K562 (cell line): ENCODE measurements around the gene RPL35. TPM values are rescaled to one million over a fixed set of nuclear protein-coding genes. Genes with fewer than 3 reads are reported as not detected.
"Not testable (repeated sequence)": the region's sequence is repeated elsewhere in the genome, so short reads cannot be mapped to it uniquely, and the experiment has no call there.

Source experiments
- ATAC-seq: fragments of 200-7000 bp; cut with Tn5 transposase; 3 replicates; pipeline ENCODE4 v1.9.1; 2020; ENCODE audit warnings: moderate library complexity
- BruUV-seq: library from RNA; stranded (reverse); fragments of 400-500 nt; replicated peaks from 2 replicates; lab custom pipeline; 2021; lab: Mats Ljungman, UMichigan
- CTCF ChIA-PET: fragments of 300-600 bp; formaldehyde crosslinking; extraction: SDS; loops from one replicate; lab custom pipeline; 2021; ENCODE audit warnings: low intra/inter-chr PET ratio; lab: Yijun Ruan, JAX
- POLR2A ChIA-PET: fragments of 300-600, 350-650 bp; sonication (Branson Sonifier 250); formaldehyde crosslinking; extraction: SDS; loops from one replicate; lab custom pipeline; 2021; ENCODE audit warnings: antibody characterized with exemption, inconsistent platforms; lab: Yijun Ruan, JAX
- DNase-seq, 4 experiments: peaks; one replicate each; pipeline versions ENCODE4 v3.0.0 to v3.0.0-alpha.2; 2011 to 2018; ENCODE audit warnings: low spot score in 3 of 4, mixed read lengths in 3 of 4; ENCODE audit errors: extremely low read depth in 1 of 4
- FAIRE-seq: peaks from 2 replicates; lab custom pipeline; 2011; peaks lifted over from hg19 to GRCh38; lab: Jason Lieb, UNC
- H2AFZ ChIP-seq: 2 replicates; pipeline ENCODE4 v1.6.0; 2011; ENCODE audit warnings: low read depth, low read length, control low read depth, inconsistent platforms
- H3K27ac ChIP-seq: fragments of 200-600 bp; 3 replicates; pipeline ENCODE4 v1.8.0; 2011; ENCODE audit warnings: low read depth, mild to moderate bottlenecking, control low read depth, inconsistent platforms, low read length, moderate library complexity, mixed read lengths; ENCODE audit errors: extremely low read depth
- H3K27me3 ChIP-seq, 2 experiments: fragments of 300-600 bp in 1 of 2; 2 replicates in 1 of 2; 3 replicates in 1 of 2; pipeline versions ENCODE4 v1.6.0 to v1.8.0; 2011; ENCODE audit warnings: inconsistent platforms in 2 of 2, low read length in 2 of 2, mild to moderate bottlenecking in 1 of 2, mixed read lengths in 1 of 2, moderate library complexity in 1 of 2; ENCODE audit not compliant: control insufficient read depth in 2 of 2, insufficient read depth in 2 of 2
- H3K36me3 ChIP-seq: fragments of 300-600 bp; 3 replicates; pipeline ENCODE4 v1.8.0; 2011; ENCODE audit warnings: mild to moderate bottlenecking, low read length, inconsistent platforms; ENCODE audit not compliant: control insufficient read depth, insufficient read depth
- H3K4me1 ChIP-seq, 2 experiments: fragments of 200-600 bp in 1 of 2; replicated peaks in 1 of 2; 2 replicates in 1 of 2; 3 replicates in 1 of 2; pipeline versions ENCODE4 v1.5.1 to v1.8.0; 2011; ENCODE audit warnings: inconsistent platforms in 2 of 2, low read length in 2 of 2, mild to moderate bottlenecking in 1 of 2, mixed read lengths in 1 of 2, moderate library complexity in 1 of 2; ENCODE audit not compliant: control insufficient read depth in 2 of 2, insufficient read depth in 2 of 2
- H3K4me2 ChIP-seq: 2 replicates; pipeline ENCODE4 v1.6.1; 2011; ENCODE audit warnings: low read length, control low read depth, inconsistent platforms, mixed read lengths; ENCODE audit not compliant: insufficient read depth
- H3K4me3 ChIP-seq: fragments of 200-600 bp; sonication (generic), shearing (Covaris generic); 2 replicates; pipeline ENCODE4 v1.5.1; 2016; ENCODE audit warnings: control low read depth, inconsistent platforms
- H3K79me2 ChIP-seq: fragments of 200-600 bp; 3 replicates; pipeline ENCODE4 v1.8.0; 2011; ENCODE audit warnings: low read length, inconsistent platforms; ENCODE audit not compliant: control insufficient read depth, insufficient read depth
- H3K9ac ChIP-seq, 2 experiments: 2 replicates each; pipeline versions ENCODE4 v1.6.0 to v1.6.1; 2011; ENCODE audit warnings: low read depth in 2 of 2, low read length in 2 of 2, control low read depth in 1 of 2, inconsistent platforms in 1 of 2, mild to moderate bottlenecking in 1 of 2, mixed read lengths in 1 of 2; ENCODE audit not compliant: insufficient read depth in 1 of 2
- H3K9me1 ChIP-seq: one replicate; pipeline ENCODE4 v1.6.0; 2011; ENCODE audit warnings: inconsistent platforms, mild to moderate bottlenecking, low read length, moderate library complexity; ENCODE audit not compliant: control insufficient read depth, insufficient read depth
- H3K9me3 ChIP-seq: replicated peaks from 2 replicates; pipeline ENCODE4 v1.5.1; 2011; ENCODE audit warnings: low read depth, low read length, inconsistent platforms; ENCODE audit not compliant: control insufficient read depth, insufficient read depth
- H4K20me1 ChIP-seq: replicated peaks from 2 replicates; pipeline ENCODE4 v1.6.1; 2011; ENCODE audit warnings: low read length, inconsistent platforms, mixed read lengths; ENCODE audit not compliant: control insufficient read depth, insufficient read depth
- BRCA1 ChIP-seq, 2 experiments: fragments of 450-650 bp in 1 of 2; sonication (generic) in 1 of 2; formaldehyde crosslinking in 1 of 2; IDR thresholded peaks; 2 replicates each; pipeline versions ENCODE4 v1.5.0 to v1.6.1; 2017 to 2020; ENCODE audit warnings: mild to moderate bottlenecking in 1 of 2, missing genetic modification reagents in 1 of 2
- EP400 ChIP-seq: fragments of 450-650 bp; IDR thresholded peaks from 2 replicates; pipeline ENCODE4 v1.6.1; 2017; ENCODE audit warnings: antibody characterized with exemption, mild to moderate bottlenecking, moderate library complexity
- KLF6 ChIP-seq: fragments of 250-450 bp; sonication (Bioruptor Pico); IDR thresholded peaks from 2 replicates; pipeline ENCODE4 v1.4.0; 2020; ENCODE audit warnings: mild to moderate bottlenecking, moderate library complexity, borderline replicate concordance
- MAFF ChIP-seq: IDR thresholded peaks from 2 replicates; pipeline ENCODE4 v1.6.1; 2012; ENCODE audit warnings: low read length, improper control_type of control experiment
- NFIC ChIP-seq: fragments of 450-650 bp; IDR thresholded peaks from 2 replicates; pipeline ENCODE4 v1.6.1; 2017; ENCODE audit warnings: mild to moderate bottlenecking, inconsistent platforms
- NFYB ChIP-seq: IDR thresholded peaks from 2 replicates; pipeline ENCODE4 v1.6.1; 2011; ENCODE audit warnings: mild to moderate bottlenecking, moderate library complexity; ENCODE audit not compliant: insufficient read length; ENCODE audit errors: extremely low read depth
- SMAD3 ChIP-seq: fragments of 450-650 bp; formaldehyde crosslinking; conservative IDR thresholded peaks from 2 replicates; pipeline ENCODE4 v1.4.0; 2020; ENCODE audit warnings: mild to moderate bottlenecking
- SRF ChIP-seq, 2 experiments: fragments of 250-450, 450-650 bp in 1 of 2; sonication (Bioruptor Pico) in 1 of 2; sonication (generic) in 1 of 2; formaldehyde crosslinking; IDR thresholded peaks; 2 replicates each; pipeline versions ENCODE4 v1.5.0 to v1.5.1; 2020 to 2022; ENCODE audit warnings: mild to moderate bottlenecking in 1 of 2, missing genetic modification reagents in 1 of 2
- WGBS: fragments of 100-300 bp; shearing (Covaris generic); methylation state at CpG from one replicate; pipeline ENCODE4 v1.1.6; 2016; ENCODE audit warnings: low coverage, mixed read lengths; ENCODE audit not compliant: insufficient coverage; ENCODE audit errors: missing lambda C conversion rate; 5-methylcytosine and 5-hydroxymethylcytosine counted together
- in situ Hi-C: fragments of 300-500 bp; cut with MboI; formaldehyde crosslinking; loops from 4 replicates; pipeline ENCODE4 v1.15.0; 2018; ENCODE audit warnings: inconsistent platforms, mixed read lengths
- intact Hi-C: fragments of 100-400 bp; cut with micrococcal nuclease; formaldehyde crosslinking; loops from 2 replicates; pipeline ENCODE4 v1.14.2; 2022
- polyA plus RNA-seq, 8 experiments: library from polyadenylated mRNA; depleted of rRNA in 4 of 8; stranded (reverse) in 5 of 8; unstranded in 3 of 8; fragments of >200 nt; fragmentation: Nextera tagmentation in 2 of 8; fragmentation: Illumina TruSeq in 1 of 8; extraction: Ambion mirVana in 2 of 8; extraction: Trizol in 1 of 8; gene quantifications; 2 replicates each; pipeline versions ENCODE4 v1.2.1 to v1.2.3, GENCODE V29; 2011 to 2014; ENCODE audit warnings: inconsistent platforms in 1 of 8, missing spikeins in 1 of 8
- total RNA-seq, 7 experiments: library from RNA; depleted of rRNA in 6 of 7; stranded (reverse); fragments of >200 nt in 6 of 7; fragmentation: Illumina TruSeq in 2 of 7; extraction: Trizol in 2 of 7; gene quantifications; 2 replicates each; pipeline versions ENCODE4 v1.2.1 to v1.2.3, GENCODE V29; 2011 to 2021; ENCODE audit warnings: low replicate concordance in 1 of 7
- TF ChIP-seq, protein P1 (sequence below): sonication (generic); formaldehyde crosslinking; IDR thresholded peaks from 2 replicates; pipeline ENCODE4 v1.8.0; 2022; ENCODE audit warnings: missing genetic modification reagents, mild to moderate bottlenecking, moderate library complexity, borderline replicate concordance

The RPL35 gene
- total and polyA plus RNA-seq, 9 of the 15 experiments (the other 6 are each of a cell fraction or from before 2014, with no cell fraction given) = 1,755 to 5,101 (median 3,405) TPM

DNA sequence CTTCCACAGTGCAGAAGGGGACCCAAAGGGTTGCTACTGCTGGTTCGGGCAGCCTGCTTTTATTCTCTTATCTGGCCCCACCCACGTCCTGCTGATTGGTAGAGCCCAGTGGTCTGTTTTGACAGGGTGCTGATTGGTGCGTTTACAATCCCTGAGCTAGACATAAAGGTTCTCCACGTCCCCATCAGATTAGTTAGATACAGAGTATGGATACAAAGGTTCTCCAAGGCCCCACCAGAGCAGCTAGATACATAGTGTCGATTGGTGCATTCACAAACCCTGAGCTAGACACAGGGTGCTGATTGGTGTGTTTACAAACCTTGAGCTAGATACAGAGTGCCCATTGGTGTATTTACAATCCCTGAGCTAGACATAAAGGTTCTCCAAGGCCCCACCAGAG lies 23.6 kb downstream of the RPL35 start:
- WGBS = 39% methylated on average over 4 of the region's 5 CpGs
- H3K9me1 ChIP-seq, H3K27ac ChIP-seq, H3K9me3 ChIP-seq, H3K36me3 ChIP-seq, H3K79me2 ChIP-seq, H4K20me1 ChIP-seq, H3K4me3 ChIP-seq, DNase-seq, in situ Hi-C loops, H3K4me2 ChIP-seq, H3K9ac ChIP-seq, H3K27me3 ChIP-seq, ATAC-seq, intact Hi-C loops, BruUV-seq, CTCF ChIA-PET, FAIRE-seq: not testable (repeated sequence)
- Histone ChIP-seq H3K4me1 (peaks cover 0 to 27% of the 10 kb centered on the region in 2 experiments; a peak in 3 of 5 replicates), H2AFZ (0 out of 2 replicates have a peak overlapping the region, but pooled peaks have one; percentile 38)
- peak; percentile 43 for TF ChIP-seq NFYB
- POLR2A ChIA-PET = interaction anchor here (0.9 to 1.1 kb wide), 4 partner anchors 11 to 26 kb away, joined by 3 to 5 read pairs (median 4); no protein-coding TSS in a partner anchor

DNA sequence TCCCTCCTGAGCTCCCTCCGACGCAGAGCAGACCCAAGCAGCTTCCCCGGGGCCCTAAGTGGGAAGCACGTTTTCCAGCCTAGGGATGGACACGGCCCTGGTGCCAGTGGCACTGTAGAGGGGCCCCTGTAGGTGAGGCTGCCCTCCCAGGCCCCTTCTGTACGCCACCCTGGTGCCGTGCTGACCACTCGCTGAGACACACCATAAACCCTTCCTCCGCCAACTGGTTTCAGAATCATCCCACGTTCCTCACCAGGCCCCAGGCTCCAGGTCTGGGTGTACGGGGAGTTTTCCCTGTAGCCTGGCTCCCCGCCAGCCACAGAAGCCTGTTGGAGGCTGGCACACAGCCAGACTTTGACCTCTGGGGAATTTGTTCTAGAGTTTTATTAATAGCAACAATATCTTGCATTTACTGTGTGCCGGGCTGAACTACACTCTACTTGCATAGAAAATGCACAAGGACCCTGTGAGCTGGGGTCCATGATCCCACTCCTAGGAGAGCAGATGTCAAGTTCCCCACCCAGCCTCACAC lies 26.7 kb downstream of the RPL35 start:
- Histone ChIP-seq H3K9ac (peak overlapping the region in 1 of 2 experiments; percentile 68; a peak in 2 of 4 replicates), H3K36me3 (no peaks in the 10 kb centered on the region), H3K9me3 (no peaks in the 10 kb centered on the region), H3K4me3 (no peak overlapping the region), H3K27me3 (no peaks in the 10 kb centered on the region), H3K4me2 (no peak overlapping the region), H3K9me1 (no peaks in the 10 kb centered on the region), H3K79me2 (no peaks in the 10 kb centered on the region), H3K4me1 (peaks cover 8 to 24% of the 10 kb centered on the region in 2 experiments; a peak in 4 of 5 replicates), H2AFZ (no peak overlapping the region), H3K27ac (no peak overlapping the region), H4K20me1 (no peaks in the 10 kb centered on the region)
- intact Hi-C loops (no loop called here), in situ Hi-C loops (no loop called here)
- peak in 2 of 4 experiments; percentile 14 to 34 for DNase-seq
- ChIA-PET POLR2A (interaction anchor here (0.6 to 1.3 kb wide), 5 partner anchors 11 to 36 kb away, joined by 3 to 5 read pairs (median 3); partner anchors contain the start of genes ARPC5L and RPL35), CTCF (no interaction called here)
- WGBS = 59% methylated on average over 12 of the region's 13 CpGs
- no TSS peak for BruUV-seq
- TF ChIP-seq EP400 = no peak
- TF ChIP-seq BRCA1 (IDR thresholded peaks at IDR 0.05) = no peak
- no peak for TF ChIP-seq BRCA1 (CRISPR knock-in tag; IDR thresholded peaks at IDR 0.05)
- TF ChIP-seq NFIC = peak; percentile 92
- TF ChIP-seq, protein P1, sequence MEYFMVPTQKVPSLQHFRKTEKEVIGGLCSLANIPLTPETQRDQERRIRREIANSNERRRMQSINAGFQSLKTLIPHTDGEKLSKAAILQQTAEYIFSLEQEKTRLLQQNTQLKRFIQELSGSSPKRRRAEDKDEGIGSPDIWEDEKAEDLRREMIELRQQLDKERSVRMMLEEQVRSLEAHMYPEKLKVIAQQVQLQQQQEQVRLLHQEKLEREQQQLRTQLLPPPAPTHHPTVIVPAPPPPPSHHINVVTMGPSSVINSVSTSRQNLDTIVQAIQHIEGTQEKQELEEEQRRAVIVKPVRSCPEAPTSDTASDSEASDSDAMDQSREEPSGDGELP (CRISPR knock-in tag) = 0 out of 2 replicates have a peak, but pooled peaks have one; percentile 7
- no peak for TF ChIP-seq SRF (CRISPR knock-in tag; IDR thresholded peaks at IDR 0.05)
- TF ChIP-seq SMAD3 = no peak
- no peak for TF ChIP-seq KLF6 (CRISPR knock-in tag)
- no peak for TF ChIP-seq MAFF
- no peak for FAIRE-seq
- no peak for ATAC-seq
